Smooth muscle cell of the brain vasculature (primary cell): Measurements from ENCODE around the gene MIEF1.

Experiments used
- DNase-seq: peaks from one replicate; pipeline ENCODE4 v3.0.0-alpha.2; 2012; ENCODE audit warnings: low read depth, low spot score

MIEF1 gene

DNA sequence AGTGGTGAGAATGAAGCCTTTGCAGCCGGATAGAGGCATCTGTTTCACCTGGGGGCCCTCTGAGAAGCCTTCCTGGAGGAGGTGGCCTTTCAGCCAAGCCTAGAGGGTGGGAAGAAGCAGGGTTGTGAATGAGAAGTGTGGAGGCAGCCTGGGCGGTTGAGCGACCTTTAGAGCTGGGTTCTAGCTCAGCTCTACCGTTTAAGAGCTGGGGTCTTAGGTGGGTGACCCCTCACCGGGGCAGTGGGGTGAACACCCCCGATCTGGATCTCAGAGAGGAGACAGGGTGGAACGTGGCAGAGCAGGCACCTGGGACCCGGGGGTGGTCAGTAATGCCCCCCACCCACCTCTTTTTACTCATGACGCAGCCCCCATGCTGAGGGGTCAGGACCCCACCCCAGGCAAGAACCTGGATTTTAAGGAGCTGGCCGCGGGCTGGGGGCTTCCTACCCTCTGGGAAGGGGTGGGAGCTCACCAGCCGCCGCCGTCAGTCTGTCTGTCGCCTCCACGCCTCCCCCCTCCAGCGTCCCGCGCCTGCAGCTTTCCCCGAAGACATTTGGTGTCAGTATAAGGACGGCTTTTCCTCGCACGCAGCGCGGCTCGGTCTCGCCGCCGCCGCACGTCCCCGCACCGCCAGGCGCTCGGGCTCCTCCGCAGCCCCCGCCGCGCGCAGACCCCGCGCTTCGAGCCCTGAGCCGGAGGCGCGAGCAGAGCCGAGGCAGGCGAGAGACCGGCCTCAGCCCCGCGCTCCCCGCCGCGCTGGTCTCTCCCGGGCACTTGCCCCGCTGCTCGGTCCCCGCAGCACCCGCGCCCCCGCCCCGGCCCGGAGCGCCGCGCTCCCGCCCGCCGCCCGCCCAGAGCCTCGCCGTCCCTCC, 55.1 kb downstream of the MIEF1 start:
- DNase-seq, result no peak

DNA sequence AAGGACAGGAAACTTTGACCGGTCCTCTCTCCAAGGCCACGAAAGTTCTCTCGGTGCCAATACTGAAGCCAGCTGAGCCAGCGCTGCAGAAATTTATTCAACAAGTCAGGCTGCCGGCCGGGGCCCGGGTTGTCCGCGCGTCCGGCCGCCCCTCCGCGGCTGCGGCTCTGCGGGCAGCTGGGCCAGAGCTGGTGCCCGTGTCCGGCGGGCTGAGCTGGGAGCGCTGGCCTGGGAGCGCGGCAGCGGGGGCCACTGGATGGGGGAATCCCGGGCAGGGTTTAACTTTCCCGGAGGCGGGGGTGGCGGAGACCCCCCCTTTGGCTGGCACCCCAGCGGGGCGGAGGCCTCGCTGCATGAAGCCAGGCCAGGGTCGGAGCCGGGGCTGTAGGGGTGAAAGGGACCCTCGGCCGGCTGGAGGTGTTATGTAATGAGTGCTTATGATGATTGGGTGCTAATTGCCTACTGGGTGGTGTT, 56.2 kb downstream of the MIEF1 start:
- DNase-seq, result no peak

DNA sequence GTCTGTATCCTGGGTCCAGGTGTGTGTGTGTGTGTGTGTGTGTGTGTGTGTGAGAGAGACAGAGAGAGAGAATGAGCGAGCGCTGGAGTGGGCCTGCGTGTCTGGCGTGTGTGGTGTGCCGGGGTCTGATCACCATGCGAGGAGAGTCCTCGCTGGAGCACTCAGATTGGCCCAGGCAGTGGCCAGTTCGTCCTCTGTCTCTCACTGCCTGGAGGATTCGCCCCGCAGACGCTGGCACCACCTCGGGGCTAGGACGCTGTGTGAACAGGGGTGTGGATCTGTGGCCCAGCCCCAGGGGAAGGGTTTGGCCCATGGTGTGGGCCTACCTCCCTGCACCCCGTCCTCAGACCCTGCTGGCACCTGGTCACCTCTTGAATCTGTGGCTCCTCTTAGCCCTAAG, 56.9 kb downstream of the MIEF1 start:
- DNase-seq, result no peak

DNA sequence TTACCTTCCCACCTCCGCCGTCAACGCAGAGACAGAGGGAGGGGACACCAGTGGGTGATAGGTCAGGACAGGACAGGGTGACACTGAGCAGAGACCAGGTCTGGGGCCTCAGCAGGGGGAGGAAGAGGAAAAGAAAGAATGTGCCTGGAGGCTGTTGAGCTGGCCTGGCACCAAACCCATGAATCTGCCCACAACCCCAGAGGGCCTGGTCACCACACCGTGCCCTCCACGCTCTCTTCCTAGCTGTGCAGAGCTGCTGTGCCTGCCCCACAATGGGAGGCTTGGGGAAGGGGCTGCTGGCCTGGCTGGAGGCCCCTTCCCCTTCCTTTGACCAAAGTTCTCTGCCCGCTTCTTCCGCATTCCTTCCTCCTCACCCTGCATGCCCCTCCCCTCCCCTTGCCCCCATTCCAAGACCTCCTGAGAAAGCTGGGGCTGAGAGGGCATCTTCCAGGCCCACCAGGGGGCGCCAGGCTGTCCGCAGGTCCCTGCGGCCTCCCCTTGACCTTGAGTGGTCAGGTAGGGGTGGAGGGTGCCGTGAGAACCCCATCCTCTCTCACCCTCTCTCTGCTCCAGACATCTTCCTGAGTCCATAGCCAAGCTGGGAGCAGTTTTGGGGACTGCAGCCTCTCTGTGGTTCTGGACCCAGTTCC, 57.5 kb downstream of the MIEF1 start:
- no peak for DNase-seq

DNA sequence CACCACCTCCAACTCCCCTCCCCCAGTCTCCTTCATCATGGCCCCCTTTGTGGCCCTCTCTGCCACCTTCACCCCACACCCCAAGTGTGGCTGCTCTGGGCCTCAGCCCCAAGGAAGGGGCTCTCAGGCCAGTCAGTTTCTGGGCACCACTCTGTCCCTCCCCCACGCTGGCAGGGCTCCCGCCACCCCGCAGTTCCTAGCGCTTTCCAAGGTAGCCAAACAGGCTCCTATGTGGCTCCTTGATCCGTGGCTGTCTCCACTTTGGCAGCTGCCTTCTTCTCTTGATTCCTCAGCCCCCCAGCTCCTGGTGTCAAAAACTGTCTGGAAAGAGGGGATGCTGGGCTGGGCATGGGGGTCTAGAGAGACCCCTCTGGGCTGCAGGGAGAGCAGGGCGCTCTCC, 58.0 kb downstream of the MIEF1 start:
- no peak for DNase-seq

DNA sequence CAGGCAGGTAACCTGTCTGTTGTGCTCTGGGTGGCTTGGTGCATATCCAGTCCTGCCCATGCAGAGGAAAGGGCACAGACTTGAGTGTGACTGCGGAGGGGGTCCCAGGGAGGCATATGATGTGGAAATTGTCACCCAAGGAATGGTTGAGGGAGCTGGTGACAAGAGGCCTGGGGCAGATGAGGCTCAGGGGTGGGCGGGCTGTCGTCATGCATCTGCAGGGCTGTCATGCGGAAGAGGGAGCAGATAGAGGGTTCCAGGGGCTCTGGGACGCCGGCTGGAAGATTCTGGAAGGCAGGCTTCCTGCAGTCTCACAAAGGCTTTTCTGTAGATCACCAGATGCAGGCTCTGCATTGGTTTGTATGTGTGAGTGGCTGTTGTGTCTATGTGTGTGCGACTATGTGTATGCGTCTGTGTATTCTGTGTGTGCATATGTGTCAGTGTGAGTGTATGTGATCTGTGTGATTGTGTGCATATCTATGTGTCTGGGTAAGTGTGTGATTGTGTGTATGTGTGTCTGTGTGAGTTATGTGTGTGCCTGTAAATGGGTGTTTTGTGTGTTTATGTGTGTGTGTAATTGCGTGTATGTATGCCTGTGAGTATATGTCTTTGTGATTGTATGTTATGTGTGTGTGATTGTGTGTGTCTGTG, 60.9 kb downstream of the MIEF1 start:
- no peak for DNase-seq

DNA sequence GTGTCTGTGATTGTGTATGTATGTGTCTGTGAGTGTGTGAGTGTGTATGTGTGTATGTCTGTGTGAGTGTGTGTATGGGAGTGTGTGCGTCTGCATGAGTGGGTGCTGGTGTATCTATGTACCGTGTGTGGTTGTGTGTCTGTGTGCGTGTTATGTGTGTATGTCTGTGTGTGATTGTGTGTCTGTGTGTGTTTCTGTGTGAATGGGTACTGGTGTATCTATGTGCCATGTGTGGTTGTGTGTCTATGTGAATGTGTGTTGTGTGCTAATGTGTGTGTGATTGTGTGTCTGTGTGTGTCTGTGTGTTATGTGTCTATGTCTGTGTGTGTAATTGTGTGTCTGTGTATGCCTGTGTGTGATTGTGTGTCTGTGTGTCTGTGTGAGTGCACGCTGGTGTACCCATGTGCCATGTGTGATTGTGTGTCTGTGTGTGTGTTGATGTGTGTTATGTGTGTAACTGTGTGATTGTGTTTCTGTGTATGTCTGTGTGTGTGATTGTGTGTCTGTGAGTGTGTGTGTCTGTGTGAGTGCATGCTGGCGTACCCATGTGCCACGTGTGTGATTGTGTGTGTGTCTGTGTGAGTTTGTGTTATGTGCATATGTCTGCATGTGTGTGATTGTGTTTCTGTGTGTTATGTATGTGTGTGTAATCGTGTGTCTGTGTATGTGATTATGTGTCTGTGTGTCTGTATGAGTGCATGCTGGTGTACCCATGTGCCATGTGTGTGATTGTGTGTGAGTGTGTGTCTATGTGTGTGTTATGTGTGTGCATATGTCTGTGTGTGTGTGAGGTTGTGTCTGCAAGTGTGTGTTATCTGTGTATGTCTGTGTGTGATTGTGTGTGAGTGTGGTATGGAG, 61.7 kb downstream of the MIEF1 start:
- DNase-seq, result no peak

DNA sequence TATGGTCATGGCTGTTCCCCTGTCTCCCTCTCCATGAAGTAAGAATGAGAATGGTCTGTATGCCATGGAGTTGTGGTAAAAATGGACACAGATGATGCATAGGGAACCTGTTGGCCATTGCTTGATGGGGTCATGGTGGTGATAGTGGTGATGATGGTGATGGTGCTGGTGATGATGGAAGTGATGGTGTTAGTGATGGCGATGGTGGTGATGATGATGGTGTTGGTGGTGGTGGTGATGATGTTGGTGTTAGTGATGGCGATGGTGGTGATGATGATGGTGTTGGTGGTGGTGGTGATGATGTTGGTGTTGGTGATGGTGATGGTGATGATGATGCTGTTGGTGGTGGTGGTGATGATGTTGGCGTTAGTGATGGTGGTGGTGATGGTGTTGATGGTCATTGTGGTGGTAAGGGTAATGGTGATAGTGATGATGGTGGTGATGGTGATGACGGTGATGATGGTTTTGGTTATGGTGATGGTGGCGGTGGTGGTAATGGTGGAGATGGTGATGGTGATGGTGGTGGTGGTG, 63.4 kb downstream of the MIEF1 start:
- no peak for DNase-seq

DNA sequence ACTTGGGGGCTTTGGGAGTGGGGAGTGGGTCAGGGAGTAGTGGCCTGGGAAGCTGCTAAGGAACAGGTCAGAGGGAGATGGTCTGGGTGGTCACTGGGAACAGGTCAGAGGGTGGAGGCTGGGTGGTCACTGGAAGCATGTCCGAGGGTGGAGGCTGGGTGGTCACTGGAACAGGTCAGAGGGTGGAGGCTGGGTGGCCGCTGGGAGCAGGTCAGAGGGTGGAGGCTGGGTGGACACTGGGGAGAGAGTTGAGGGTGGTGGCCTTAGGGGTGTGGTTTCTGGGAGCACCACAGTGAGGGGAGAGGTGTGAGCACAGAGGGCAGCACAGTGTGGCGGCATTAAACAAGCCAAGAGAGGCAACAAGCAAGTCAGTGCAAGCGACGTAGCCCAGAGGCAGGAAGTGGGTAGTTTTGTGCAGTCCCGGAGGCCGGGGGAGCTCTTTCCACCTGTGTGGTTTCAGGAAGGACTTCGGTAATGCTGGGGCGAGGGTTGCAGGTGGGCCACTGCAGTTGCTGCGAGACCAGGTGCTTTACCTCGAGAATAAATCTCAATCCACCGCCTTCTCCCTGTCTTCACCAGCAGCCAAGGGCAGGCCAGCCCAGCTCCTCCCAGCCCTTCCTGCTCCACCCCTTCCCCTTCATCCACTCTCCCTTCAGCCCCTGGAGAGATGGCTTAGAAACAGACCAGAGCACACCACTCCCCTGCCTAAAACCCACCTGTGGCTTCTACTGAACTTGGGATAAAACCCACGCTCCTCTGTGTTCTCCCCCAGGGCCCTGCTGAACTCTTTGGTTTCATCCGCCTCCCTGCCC, 65.3 kb downstream of the MIEF1 start:
- DNase-seq, result no peak
